HT-29 (cell line): ENCODE data around the gene INO80B. TPM values are rescaled to one million over a fixed set of nuclear protein-coding genes. Genes with fewer than 3 reads are reported as not detected.
"Not testable (repeated sequence)": the region's sequence is repeated elsewhere in the genome, so short reads cannot be mapped to it uniquely, and the experiment has no call there.

ENCODE experiments used
- DNase-seq: peaks from one replicate; pipeline ENCODE4 v3.0.0-alpha.2; 2015; ENCODE audit warnings: low spot score
- total RNA-seq: library from RNA; depleted of rRNA; stranded (reverse); fragments of >200 nt; shearing (Covaris generic); gene quantifications from 2 replicates; pipeline ENCODE4 v1.2.3, GENCODE V29; 2014

Gene INO80B
- total RNA-seq, 1 experiment from 2014 or later, result 26.0 TPM

- no peak for DNase-seq
Measured at GRCh38 chr2:74447230-74447999, 7.5 kb upstream of the INO80B start.

- no peak for DNase-seq
Measured at GRCh38 chr2:74448771-74449170, 6.1 kb upstream of the INO80B start.

GRCh38 chr2:74450570-74451190 is 4.2 kb upstream of the INO80B start:
- DNase-seq, result no peak

GRCh38 chr2:74457129-74457548 is 2.3 kb downstream of the INO80B start:
- DNase-seq, result no peak

GRCh38 chr2:74457549-74458131 is 2.8 kb downstream of the INO80B start:
- DNase-seq, result peak; percentile 80

GRCh38 chr2:74458132-74458937 is 3.4 kb downstream of the INO80B start, which contains the start of gene WBP1:
TSS of gene WBP1 (plus strand) at chr2:74458438. CDS start at chr2:74458603, 165 bp downstream.
- DNase-seq, result peak; percentile 100

GRCh38 chr2:74458938-74459363 is 4.1 kb downstream of the INO80B start:
- no peak for DNase-seq

GRCh38 chr2:74459503-74460118 is 4.7 kb downstream of the INO80B start:
- DNase-seq, result not testable (repeated sequence)

GRCh38 chr2:74460187-74460586 is 5.3 kb downstream of the INO80B start:
- not testable (repeated sequence) for DNase-seq

- DNase-seq, result no peak
Measured at GRCh38 chr2:74461187-74462053, 6.5 kb downstream of the INO80B start.

GRCh38 chr2:74462054-74462785 is 7.3 kb downstream of the INO80B start:
- no peak for DNase-seq

- DNase-seq, result no peak
Measured at GRCh38 chr2:74462786-74463105, 7.9 kb downstream of the INO80B start.

- no peak for DNase-seq
Measured at GRCh38 chr2:74464406-74464805, 9.5 kb downstream of the INO80B start.

GRCh38 chr2:74470742-74471141 is 15.9 kb downstream of the INO80B start:
- DNase-seq, result not testable (repeated sequence)

- no peak for DNase-seq
Measured at GRCh38 chr2:74471332-74472065, 16.6 kb downstream of the INO80B start.

GRCh38 chr2:74472086-74472944 is 17.4 kb downstream of the INO80B start, which contains the start of gene MRPL53:
TSS of gene MRPL53 (minus strand) at chr2:74472680. CDS start at chr2:74472660, 20 bp downstream.
- peak; percentile 97 for DNase-seq

GRCh38 chr2:74472945-74473258 is 18.0 kb downstream of the INO80B start:
- DNase-seq, result no peak

GRCh38 chr2:74474481-74474880 is 19.6 kb downstream of the INO80B start:
- no peak for DNase-seq
